ENCODE results near the gene CCND2.

GRCh38 chr12:4320497-4320852, 46.9 kb downstream of the CCND2 start:
- no peak for TF ChIP-seq POLR2A (IDR thresholded peaks at IDR 0.05)
- no peak for TF ChIP-seq CTCF (IDR thresholded peaks at IDR 0.05)
